Measurements from ENCODE around the gene MEIS1.

MEIS1 gene

DNA sequence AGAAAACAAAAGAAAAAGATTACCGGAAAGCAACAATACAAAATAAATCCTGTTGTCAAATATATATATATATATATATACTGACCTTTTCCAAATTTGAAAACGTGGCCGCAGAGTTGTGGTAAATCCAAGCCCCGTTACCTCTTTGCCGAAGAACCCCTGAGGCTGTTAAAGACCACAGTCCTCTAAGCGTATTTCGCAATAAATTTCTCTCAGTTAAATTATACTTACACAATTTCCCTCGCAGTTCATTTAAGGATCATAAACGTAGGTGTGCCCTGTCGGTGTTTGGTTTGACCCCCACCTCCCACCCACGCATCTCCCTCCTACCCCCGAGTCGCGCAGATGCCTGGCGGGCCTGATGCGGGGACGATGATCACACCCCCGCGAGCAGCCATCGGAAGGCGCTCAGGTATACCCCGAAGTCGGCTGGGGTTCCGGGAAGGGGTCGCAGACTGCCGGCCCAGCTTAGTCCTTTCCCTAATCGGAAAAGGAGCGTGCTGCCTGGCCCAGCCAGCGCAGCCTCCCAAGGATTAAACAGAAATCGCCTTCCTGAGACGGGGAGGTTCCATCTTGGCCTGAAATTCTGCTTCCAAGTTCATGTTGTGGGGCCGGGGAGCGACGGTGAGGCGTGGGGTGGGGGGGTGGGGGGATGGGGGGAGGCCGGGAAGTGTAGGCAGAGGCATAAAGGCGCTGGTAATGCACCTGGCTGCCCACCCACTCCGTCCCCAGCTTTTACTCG is 2.9 kb upstream of the MEIS1 start:
- DNase-seq (ENCODE audit: low spot score), result peak; percentile 57

GRCh38 chr2:66432801-66433694 is 1.9 kb upstream of the MEIS1 start:
- peak; percentile 97 for DNase-seq (ENCODE audit: low spot score)

GRCh38 chr2:66433695-66433944 is 1.3 kb upstream of the MEIS1 start:
- DNase-seq (ENCODE audit: low spot score), result no peak

GRCh38 chr2:66433945-66434678 is 813 bp upstream of the MEIS1 start:
- peak; percentile 78 for DNase-seq (ENCODE audit: low spot score)

GRCh38 chr2:66435549-66435875 is 587 bp downstream of the MEIS1 start:
- no peak for DNase-seq (ENCODE audit: low spot score)

- no peak for DNase-seq (ENCODE audit: low spot score)
These were observed 1.0 kb downstream of the MEIS1 start for GRCh38 chr2:66435963-66436362.

- DNase-seq (ENCODE audit: low spot score), result no peak
These were observed 1.7 kb downstream of the MEIS1 start for GRCh38 chr2:66436581-66437001.

DNA sequence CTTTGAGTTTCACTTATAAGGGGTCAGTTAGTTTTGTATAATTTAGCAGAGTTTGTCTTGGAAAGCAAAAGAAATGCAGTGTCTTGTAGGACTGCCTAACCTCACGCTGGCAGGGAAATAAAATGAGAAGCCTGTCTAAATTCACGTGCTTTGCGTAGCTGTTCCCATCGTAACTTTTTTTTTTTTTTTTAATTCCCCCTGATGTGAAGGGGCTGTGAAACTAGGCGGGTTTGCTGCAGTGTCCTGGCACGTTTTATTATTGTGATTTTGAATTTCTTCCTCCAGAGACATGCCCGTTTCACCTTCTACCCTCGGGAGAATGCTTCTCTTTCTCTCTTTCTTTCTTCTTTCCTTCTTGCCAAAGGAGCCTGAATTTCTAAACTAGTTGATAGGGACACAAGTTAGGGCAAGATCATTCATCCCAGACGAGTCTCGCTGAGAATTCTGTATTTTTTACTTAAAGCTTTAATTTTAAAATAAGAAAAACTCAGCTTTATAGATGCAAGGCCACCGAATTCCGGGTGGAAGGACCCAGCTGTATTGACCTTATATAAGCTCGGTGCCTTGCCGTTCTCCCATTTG is 2.3 kb downstream of the MEIS1 start:
- no peak for DNase-seq (ENCODE audit: low spot score)

- DNase-seq (ENCODE audit: low spot score), result peak; percentile 61
These were observed 3.0 kb downstream of the MEIS1 start for GRCh38 chr2:66437691-66438497.

- no peak for DNase-seq (ENCODE audit: low spot score)
These were observed 3.5 kb downstream of the MEIS1 start for GRCh38 chr2:66438498-66438833.

GRCh38 chr2:66438891-66439811 is 4.2 kb downstream of the MEIS1 start:
- DNase-seq (ENCODE audit: low spot score), result peak; percentile 74

GRCh38 chr2:66439812-66440542 is 5.1 kb downstream of the MEIS1 start:
- DNase-seq (ENCODE audit: low spot score), result no peak

- DNase-seq (ENCODE audit: low spot score), result peak; percentile 60
These were observed 6.0 kb downstream of the MEIS1 start for GRCh38 chr2:66440708-66441497.

DNA sequence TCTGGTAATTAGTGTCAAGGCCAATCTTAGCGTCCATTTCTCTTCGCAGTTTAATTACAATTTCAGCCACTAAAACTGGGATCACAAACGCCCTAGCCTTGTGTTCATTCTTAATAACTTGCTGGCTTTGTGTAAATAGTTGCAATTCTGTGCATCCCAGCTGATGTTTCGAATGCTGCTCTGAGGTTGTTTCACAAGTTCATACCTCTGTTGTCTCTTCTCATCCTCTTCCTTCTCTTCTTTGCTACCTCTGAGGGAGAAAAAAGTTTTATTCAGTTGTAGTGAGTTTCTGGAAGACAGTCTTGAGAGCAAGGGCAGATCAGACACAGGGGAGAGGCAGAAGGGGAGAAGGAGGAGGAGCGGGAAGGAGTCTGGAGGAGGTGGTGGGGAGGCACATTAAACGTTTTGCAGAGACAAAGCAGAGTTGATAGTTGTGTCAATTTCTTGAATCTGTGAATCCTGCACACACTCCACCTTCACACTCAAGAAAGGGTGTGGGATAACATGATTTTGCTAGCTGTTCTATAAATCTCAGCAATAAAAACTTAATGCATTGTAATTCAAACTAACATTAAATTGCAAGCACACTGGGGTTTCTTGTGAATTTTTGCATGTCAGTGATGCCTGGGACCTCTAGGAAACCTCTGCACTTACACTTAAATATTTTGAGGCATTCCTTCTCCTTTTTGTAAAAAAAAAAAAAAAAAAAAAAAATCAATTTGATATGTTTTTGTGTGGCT is 6.8 kb downstream of the MEIS1 start:
- no peak for DNase-seq (ENCODE audit: low spot score)

DNA sequence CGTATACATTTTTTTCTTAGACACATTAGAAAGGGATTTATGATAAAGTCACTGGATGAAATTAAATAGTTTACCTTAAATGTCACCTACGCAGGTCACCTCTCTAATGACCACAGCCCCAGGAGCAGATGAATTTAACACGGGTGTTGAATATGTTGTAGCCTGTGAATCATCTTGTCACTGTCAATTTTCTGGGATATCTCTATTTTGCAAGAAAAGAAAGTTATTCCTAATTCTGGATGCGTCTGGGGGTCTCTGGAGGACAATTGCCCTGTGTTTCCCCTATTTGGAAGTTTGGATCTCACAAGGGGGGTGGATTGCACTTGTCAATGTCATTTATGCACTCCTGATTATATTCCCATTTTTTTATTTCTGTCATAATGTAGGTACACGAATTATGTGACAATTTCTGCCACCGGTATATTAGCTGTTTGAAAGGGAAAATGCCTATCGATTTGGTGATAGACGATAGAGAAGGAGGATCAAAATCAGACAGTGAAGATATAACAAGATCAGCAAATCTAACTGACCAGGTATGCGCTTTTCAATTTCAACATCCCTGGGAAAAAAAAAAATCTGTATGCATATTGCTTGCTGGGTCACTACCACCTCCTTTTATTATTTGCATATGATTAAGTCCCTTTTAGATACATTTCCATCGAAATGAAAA is 7.7 kb downstream of the MEIS1 start:
- DNase-seq (ENCODE audit: low spot score), result no peak

DNA sequence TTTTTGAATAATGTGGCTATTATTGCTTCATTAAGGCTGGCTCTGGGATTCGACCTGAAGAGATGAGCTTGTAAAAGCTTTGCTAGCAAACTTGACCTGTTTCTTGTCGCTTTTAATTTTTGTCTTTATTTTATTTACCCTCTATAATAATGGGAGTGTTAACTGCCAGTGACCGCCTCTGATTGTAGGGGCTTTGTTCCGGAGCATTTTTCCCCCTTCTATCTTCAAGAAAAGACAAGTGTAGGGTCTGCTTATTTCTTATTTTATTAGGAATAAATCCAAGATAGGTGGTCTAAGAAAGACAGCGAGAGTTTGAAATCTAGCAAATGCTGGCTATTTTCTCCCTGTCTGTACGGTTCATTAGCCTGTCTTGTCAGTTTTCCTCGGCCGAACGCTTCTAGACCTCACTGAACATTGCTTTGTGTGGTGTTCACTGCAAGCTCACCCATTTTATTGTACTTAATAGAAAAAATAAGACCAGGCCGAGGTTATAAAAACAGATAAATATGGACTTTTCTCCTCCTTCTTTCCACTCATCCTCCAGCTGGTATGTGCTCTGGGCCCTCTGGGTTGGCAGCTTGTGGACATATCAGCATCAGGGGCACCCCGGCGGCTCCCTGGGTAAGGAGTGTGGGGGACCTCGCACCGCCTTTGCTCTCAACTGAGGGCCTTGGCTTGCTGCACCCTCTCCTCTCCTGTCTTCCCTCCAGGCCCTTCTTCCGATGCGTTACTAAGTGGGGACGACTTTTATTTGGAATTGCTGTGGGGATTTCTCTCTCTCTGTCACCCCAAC is 8.5 kb downstream of the MEIS1 start:
- no peak for DNase-seq (ENCODE audit: low spot score)
